IPS-20b (cell line): ENCODE data around the gene FBXL16.
"Not testable (repeated sequence)": the region's sequence is repeated elsewhere in the genome, so short reads cannot be mapped to it uniquely, and the experiment has no call there.

Experiments used
- H3K27ac ChIP-seq: one replicate; pipeline ENCODE4 v1.5.1; 2013; ENCODE audit warnings: low read length
- H3K27me3 ChIP-seq: 2 replicates; pipeline ENCODE4 v1.6.1; 2013; ENCODE audit warnings: mild to moderate bottlenecking, low read length, inconsistent platforms; ENCODE audit not compliant: insufficient read depth
- H3K36me3 ChIP-seq: 2 replicates; pipeline ENCODE4 v1.6.1; 2013; ENCODE audit warnings: low read depth, mild to moderate bottlenecking, inconsistent platforms, low read length, moderate library complexity; ENCODE audit not compliant: insufficient read depth
- H3K4me1 ChIP-seq: 2 replicates; pipeline ENCODE4 v1.6.1; 2013; ENCODE audit warnings: mild to moderate bottlenecking, control low read depth, inconsistent platforms, low read length, moderate library complexity; ENCODE audit not compliant: insufficient read depth
- H3K4me3 ChIP-seq: 2 replicates; pipeline ENCODE4 v1.5.1; 2013; ENCODE audit warnings: mild to moderate bottlenecking, low read length, inconsistent platforms
- H3K9ac ChIP-seq: 2 replicates; pipeline ENCODE4 v1.6.1; 2013; ENCODE audit warnings: low read depth, mild to moderate bottlenecking, inconsistent platforms, low read length, moderate library complexity
- H3K9me3 ChIP-seq: 2 replicates; pipeline ENCODE4 v1.6.1; 2013; ENCODE audit warnings: mild to moderate bottlenecking, low read depth, low read length, inconsistent platforms; ENCODE audit not compliant: insufficient read depth

The FBXL16 gene

GRCh38 chr16:705431-706188, at the start of gene FBXL16:
TSS of gene FBXL16 (minus strand) at chr16:705801. CDS start at chr16:697405, 8,396 bp downstream.
- no peaks in the 10 kb centered on the region for H3K36me3 ChIP-seq
- no peak within 1 kb of the TSS for H3K9ac ChIP-seq
- H3K4me3 ChIP-seq: peak within 1 kb of the TSS; percentile 54
- H3K9me3 ChIP-seq: no peaks in the 10 kb centered on the region
- H3K27me3 ChIP-seq: peaks cover 93% of the 10 kb centered on the region
- H3K4me1 ChIP-seq: no peaks in the 10 kb centered on the region
- H3K27ac ChIP-seq: no peak within 1 kb of the TSS

- no peaks in the 10 kb centered on the region for H3K27me3 ChIP-seq
- H3K4me1 ChIP-seq: peaks cover 10% of the 10 kb centered on the region; the same call in 1 of the 2 replicates
- H3K9me3 ChIP-seq: no peaks in the 10 kb centered on the region; the same call in 1 of the 2 replicates
- no peak overlapping the region for H3K27ac ChIP-seq
- no peak overlapping the region for H3K4me3 ChIP-seq
- no peak overlapping the region for H3K9ac ChIP-seq
- no peaks in the 10 kb centered on the region for H3K36me3 ChIP-seq
Measured at GRCh38 chr16:754656-755055, 49.1 kb upstream of the FBXL16 start.

- H3K27me3 ChIP-seq, H3K36me3 ChIP-seq, H3K9ac ChIP-seq, H3K27ac ChIP-seq, H3K9me3 ChIP-seq, H3K4me3 ChIP-seq, H3K4me1 ChIP-seq: not testable (repeated sequence)
Measured at GRCh38 chr16:754121-754607, 48.6 kb upstream of the FBXL16 start.

- no peaks in the 10 kb centered on the region for H3K36me3 ChIP-seq
- H3K27ac ChIP-seq: no peak overlapping the region
- peak overlapping the region; percentile 24; the same call in 1 of the 2 replicates for H3K4me3 ChIP-seq
- H3K9ac ChIP-seq: no peak overlapping the region
- H3K27me3 ChIP-seq: no peaks in the 10 kb centered on the region
- H3K9me3 ChIP-seq: no peaks in the 10 kb centered on the region; the same call in 1 of the 2 replicates
- peaks cover 10% of the 10 kb centered on the region; the same call in 1 of the 2 replicates for H3K4me1 ChIP-seq
Measured at GRCh38 chr16:752007-752312, 46.4 kb upstream of the FBXL16 start.

GRCh38 chr16:751152-752006, 45.8 kb upstream of the FBXL16 start:
- peaks cover 10% of the 10 kb centered on the region; the same call in 1 of the 2 replicates for H3K4me1 ChIP-seq
- no peak overlapping the region for H3K9ac ChIP-seq
- H3K9me3 ChIP-seq: no peaks in the 10 kb centered on the region
- peak overlapping the region; percentile 24; the same call in 1 of the 2 replicates for H3K4me3 ChIP-seq
- no peak overlapping the region for H3K27ac ChIP-seq
- no peaks in the 10 kb centered on the region for H3K36me3 ChIP-seq
- H3K27me3 ChIP-seq: no peaks in the 10 kb centered on the region

GRCh38 chr16:750485-750884, 44.9 kb upstream of the FBXL16 start:
- Histone ChIP-seq H3K27ac (no peak overlapping the region), H3K4me1 (peaks cover 10% of the 10 kb centered on the region; the same call in 1 of the 2 replicates), H3K9ac (no peak overlapping the region), H3K9me3 (no peaks in the 10 kb centered on the region), H3K4me3 (no peak overlapping the region), H3K36me3 (no peaks in the 10 kb centered on the region), H3K27me3 (no peaks in the 10 kb centered on the region)

GRCh38 chr16:749010-749409, 43.4 kb upstream of the FBXL16 start:
- H3K27ac ChIP-seq: no peak overlapping the region
- no peaks in the 10 kb centered on the region for H3K9me3 ChIP-seq
- H3K27me3 ChIP-seq: no peaks in the 10 kb centered on the region
- no peak overlapping the region for H3K4me3 ChIP-seq
- H3K36me3 ChIP-seq: no peaks in the 10 kb centered on the region
- no peak overlapping the region for H3K9ac ChIP-seq
- peaks cover 10% of the 10 kb centered on the region; the same call in 1 of the 2 replicates for H3K4me1 ChIP-seq

GRCh38 chr16:747978-748746, 42.6 kb upstream of the FBXL16 start:
- no peak overlapping the region for H3K4me3 ChIP-seq
- H3K9ac ChIP-seq: no peak overlapping the region
- no peaks in the 10 kb centered on the region for H3K27me3 ChIP-seq
- no peaks in the 10 kb centered on the region for H3K9me3 ChIP-seq
- no peak overlapping the region for H3K27ac ChIP-seq
- no peaks in the 10 kb centered on the region for H3K36me3 ChIP-seq
- H3K4me1 ChIP-seq: peaks cover 10% of the 10 kb centered on the region; the same call in 1 of the 2 replicates

- H3K9me3 ChIP-seq: no peaks in the 10 kb centered on the region
- H3K4me1 ChIP-seq: peaks cover 3% of the 10 kb centered on the region; the same call in 1 of the 2 replicates
- no peak overlapping the region for H3K4me3 ChIP-seq
- H3K27ac ChIP-seq: no peak overlapping the region
- H3K36me3 ChIP-seq: no peaks in the 10 kb centered on the region
- H3K9ac ChIP-seq: no peak overlapping the region
- H3K27me3 ChIP-seq: no peaks in the 10 kb centered on the region
Measured at GRCh38 chr16:746637-747036, 41.0 kb upstream of the FBXL16 start.

GRCh38 chr16:745739-746138, 40.1 kb upstream of the FBXL16 start:
- no peaks in the 10 kb centered on the region for H3K36me3 ChIP-seq

GRCh38 chr16:743794-744500, 38.3 kb upstream of the FBXL16 start:
- H3K27ac ChIP-seq: no peak overlapping the region
- H3K9me3 ChIP-seq: no peaks in the 10 kb centered on the region
- H3K4me1 ChIP-seq: no peaks in the 10 kb centered on the region; the same call in 1 of the 2 replicates
- H3K4me3 ChIP-seq: no peak overlapping the region
- H3K36me3 ChIP-seq: no peaks in the 10 kb centered on the region
- no peak overlapping the region for H3K9ac ChIP-seq
- H3K27me3 ChIP-seq: no peaks in the 10 kb centered on the region

More at GRCh38 chr16:745739-746138, 40.1 kb upstream of the FBXL16 start:
- H3K27me3 ChIP-seq: no peaks in the 10 kb centered on the region
- no peaks in the 10 kb centered on the region for H3K9me3 ChIP-seq
- no peaks in the 10 kb centered on the region; the same call in 1 of the 2 replicates for H3K4me1 ChIP-seq
- no peak overlapping the region for H3K4me3 ChIP-seq
- no peak overlapping the region for H3K27ac ChIP-seq
- no peak overlapping the region for H3K9ac ChIP-seq
